GM18499 (cell line): ENCODE data around the gene NCOA7.

ENCODE experiments used
- ATAC-seq: cut with Tn5 transposase; IDR thresholded peaks from one replicate; pipeline ENCODE4 v1.9.1; 2021; ENCODE audit warnings: moderate number of reproducible peaks; ENCODE audit not compliant: insufficient read depth, unreplicated experiment

The NCOA7 gene

GRCh38 chr6:125790358-125791150 lies at the start of gene NCOA7:
NCOA7 (plus strand) TSS chr6:125790960; CDS start chr6:125815355, 24,395 bp downstream.
- peak; percentile 29 for ATAC-seq

GRCh38 chr6:125741336-125741735 lies 49.4 kb upstream of the NCOA7 start:
- no peak for ATAC-seq

GRCh38 chr6:125742024-125742423 lies 48.7 kb upstream of the NCOA7 start:
- no peak for ATAC-seq

GRCh38 chr6:125742464-125743120 lies 48.2 kb upstream of the NCOA7 start:
- no peak for ATAC-seq

- ATAC-seq: no peak
Observed at GRCh38 chr6:125743604-125744003, 47.2 kb upstream of the NCOA7 start.

GRCh38 chr6:125745281-125746018 lies 45.3 kb upstream of the NCOA7 start:
- ATAC-seq: no peak

- ATAC-seq: no peak
Observed at GRCh38 chr6:125746019-125746414, 44.7 kb upstream of the NCOA7 start.

GRCh38 chr6:125746731-125747588 lies 43.8 kb upstream of the NCOA7 start:
- ATAC-seq: peak; percentile 58

GRCh38 chr6:125747589-125748405 lies 43.0 kb upstream of the NCOA7 start:
- ATAC-seq: no peak

GRCh38 chr6:125748406-125749172 lies 42.2 kb upstream of the NCOA7 start:
- no peak for ATAC-seq

- ATAC-seq: peak; percentile 37
Observed at GRCh38 chr6:125749173-125749864, 41.4 kb upstream of the NCOA7 start, which contains the start of gene HEY2. HEY2 (plus strand) TSS chr6:125749632; CDS start chr6:125749777, 145 bp downstream.

GRCh38 chr6:125749865-125750691 lies 40.7 kb upstream of the NCOA7 start:
- ATAC-seq: no peak

GRCh38 chr6:125750692-125751333 lies 39.9 kb upstream of the NCOA7 start:
- ATAC-seq: no peak

GRCh38 chr6:125751334-125751916 lies 39.3 kb upstream of the NCOA7 start:
- no peak for ATAC-seq

- no peak for ATAC-seq
Observed at GRCh38 chr6:125752773-125753172, 38.0 kb upstream of the NCOA7 start.

- ATAC-seq: no peak
Observed at GRCh38 chr6:125753218-125753936, 37.4 kb upstream of the NCOA7 start.
